HCEC 1CT (cell line): ENCODE measurements around the gene ANO1.
A peak's percentile ranks its signal among the peaks of the same experiment; 100 is the strongest.

Experiments
- DNase-seq: peaks from one replicate; pipeline ENCODE4 v3.0.0-alpha.2; 2017

The ANO1 gene

GRCh38 chr11:70226183-70226582, 148.1 kb downstream of the ANO1 start:
- no peak for DNase-seq

DNA sequence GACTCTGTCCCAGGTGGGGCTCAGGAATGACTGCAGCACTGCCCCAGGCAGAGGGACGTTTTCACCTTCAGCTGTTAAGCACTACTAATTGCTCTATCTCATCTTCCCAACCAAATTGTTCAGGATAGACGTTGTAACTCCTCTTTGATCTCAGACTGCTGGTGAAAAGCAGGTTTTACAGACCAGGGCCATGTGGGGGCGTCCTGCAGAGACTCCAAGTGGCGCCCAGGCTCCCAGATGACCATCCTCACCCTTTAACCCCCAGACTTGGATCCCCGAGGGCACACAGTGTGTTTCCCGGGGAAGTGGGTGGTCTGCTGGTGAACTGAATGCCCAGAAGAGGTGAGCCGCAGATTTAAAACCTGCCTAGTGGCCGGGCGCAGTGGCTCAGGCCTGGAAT, 148.8 kb downstream of the ANO1 start:
- no peak for DNase-seq

DNA sequence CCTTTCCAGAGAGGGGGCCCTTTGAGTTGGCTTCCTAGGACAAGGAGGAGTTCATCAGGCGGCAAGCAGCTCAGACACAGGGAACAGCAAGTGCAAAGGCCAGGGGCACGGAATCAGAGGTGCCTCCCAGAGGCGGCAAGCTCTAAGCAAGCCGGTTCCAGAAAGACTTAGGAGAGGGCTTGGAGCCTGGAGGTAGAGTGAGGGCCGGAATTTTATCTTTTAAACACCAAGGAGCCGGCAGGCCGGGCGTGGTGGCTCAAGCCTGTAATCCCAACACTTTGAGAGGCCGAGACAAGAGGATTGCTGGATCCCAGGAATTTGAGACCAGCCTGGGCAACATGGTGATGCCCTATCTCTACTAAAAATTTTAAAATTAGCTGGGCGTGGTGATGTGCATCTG, 151.6 kb downstream of the ANO1 start:
- DNase-seq: no peak

DNA sequence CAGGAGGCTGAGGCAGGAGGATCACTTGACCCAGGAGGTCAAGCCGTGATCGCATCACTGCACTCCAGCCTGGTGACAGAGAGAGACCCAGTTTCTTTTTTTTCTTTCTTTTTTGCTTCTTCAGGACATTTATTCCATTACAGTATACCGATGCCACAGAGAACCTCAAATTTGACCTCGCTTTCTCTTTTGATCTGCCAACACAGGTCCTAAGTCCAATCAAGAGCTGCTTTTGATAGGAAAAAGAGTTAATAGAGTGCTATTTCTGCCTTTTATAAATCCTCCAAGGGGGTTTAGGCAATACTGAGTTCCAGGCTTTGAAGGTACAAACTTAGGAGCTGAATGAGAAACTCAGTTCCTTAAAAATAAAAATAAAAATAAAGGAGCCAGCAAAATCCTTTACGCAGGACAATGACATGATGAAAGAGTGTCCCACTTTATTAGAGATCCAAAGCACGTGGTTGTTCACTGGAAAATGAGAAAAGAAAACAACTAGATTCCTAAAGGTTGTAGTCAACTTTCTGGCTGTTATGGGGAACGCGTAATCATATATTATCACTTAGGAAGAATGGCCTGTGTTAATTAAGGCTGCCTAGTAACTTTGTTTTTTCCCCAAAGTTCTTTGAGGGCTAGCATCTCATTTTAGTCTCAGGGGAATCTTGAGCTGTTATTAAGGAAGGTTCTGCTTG, 152.2 kb downstream of the ANO1 start:
- DNase-seq: no peak

DNA sequence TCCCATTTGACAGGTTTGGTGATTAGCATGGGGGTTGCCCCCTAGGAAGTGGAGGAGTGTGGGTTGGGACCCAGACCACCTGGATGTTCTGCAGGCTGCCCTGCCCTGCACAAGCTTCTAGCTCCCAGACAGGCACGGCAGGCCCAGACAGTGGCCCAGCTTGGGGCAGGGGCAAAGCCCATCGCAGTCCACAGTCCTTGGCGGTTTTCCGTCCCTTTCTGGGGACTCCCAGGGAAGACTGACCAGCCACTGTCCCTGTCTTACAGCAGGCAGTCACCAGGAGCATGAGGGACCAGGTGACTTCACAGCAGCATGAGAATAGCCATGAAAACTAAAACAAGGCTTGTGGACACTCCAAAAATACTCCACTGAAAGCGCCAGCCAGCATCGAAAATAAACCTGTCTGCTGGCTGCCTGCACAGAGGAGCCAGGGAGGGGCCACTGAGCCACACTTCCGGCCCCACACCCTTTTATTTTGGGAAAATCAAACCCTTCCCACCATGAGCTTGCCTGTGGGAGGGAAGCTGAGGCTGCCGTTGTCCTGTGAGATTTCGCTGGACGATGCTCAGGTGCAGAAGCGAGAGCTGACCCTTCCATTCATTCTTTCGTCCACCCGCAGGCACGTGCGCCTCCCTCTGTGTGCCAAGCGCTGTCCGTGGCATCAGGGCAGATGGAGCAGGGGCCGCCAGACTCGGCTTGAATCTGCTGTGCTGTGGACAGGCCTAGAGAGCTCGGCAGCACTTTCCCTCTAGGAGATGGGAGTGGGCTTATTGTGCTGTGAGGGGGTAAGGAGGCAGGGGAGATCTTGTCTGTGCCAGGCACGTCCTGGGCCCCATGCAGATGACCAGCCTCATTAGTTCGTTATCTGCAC, 153.0 kb downstream of the ANO1 start:
- no peak for DNase-seq

DNA sequence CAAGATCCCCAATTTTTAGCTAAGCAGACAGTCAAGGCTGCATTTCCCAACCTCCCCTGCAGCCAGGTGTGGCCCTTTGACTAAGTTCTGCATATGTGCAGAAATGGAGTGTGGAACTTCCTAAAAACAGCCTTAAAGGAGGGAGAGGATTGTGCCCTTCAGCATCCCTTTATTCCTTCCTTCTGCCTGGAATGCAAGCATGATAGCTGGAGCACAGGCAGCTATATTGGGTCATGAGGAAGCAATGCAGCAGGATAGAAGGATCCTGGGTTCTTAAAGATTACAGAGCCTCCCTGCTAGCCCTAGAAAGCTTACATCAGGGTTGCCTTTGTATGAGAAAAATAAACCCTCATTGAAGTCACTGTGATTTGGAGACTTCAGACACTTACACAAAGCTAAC, 154.9 kb downstream of the ANO1 start:
- no peak for DNase-seq

DNA sequence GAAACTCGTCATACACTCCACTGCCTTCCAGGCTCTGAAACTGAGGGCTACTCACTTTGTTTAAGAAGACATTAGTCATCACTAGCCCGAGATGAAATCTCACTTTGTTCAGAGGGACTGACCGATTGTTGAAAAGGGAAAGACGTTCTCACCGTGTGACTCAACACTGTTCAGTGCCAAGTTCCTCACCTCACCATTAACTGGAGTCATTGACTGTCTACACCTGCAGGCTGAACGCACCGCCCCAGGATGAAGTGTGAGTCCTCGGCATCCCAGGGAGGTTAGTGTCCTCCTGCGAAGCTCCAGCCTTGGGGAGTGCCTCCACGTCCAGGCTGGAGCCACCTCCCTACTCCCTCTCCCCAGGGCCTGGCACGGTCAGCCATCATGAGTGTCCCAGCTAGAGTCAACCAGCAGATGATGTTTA, 155.4 kb downstream of the ANO1 start:
- DNase-seq: peak; percentile 72

DNA sequence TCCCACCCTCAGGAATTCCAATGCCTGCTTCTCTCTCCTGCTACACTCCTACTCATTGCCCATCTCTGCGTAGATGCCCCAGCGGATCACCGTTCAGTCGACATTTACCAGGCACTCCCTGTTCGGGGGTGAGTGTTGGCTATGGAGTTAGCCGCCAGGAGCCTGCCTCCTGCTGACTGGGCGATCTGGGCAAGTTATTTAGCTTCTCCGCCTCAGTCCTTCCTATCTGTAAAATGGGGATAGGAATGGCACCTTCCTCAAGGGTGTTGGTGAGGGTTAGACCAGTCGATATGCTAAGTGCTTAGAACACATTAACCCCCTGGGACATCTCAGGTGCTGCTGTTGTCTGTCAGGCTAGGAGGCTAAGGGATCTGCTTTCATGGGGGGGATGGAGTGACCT, 155.8 kb downstream of the ANO1 start:
- DNase-seq: no peak
